KOPT-K1 (cell line): ENCODE data around the gene PDSS2.

Experiments
- H3K27ac ChIP-seq: fragments of 200-600 bp; sonication (generic); 2 replicates; pipeline ENCODE4 v1.5.1; 2016; ENCODE audit warnings: antibody characterized with exemption, mild to moderate bottlenecking, low read depth, low read length; ENCODE audit not compliant: poor library complexity, severe bottlenecking
- H3K36me3 ChIP-seq: fragments of 200-600 bp; sonication (generic); 2 replicates; pipeline ENCODE4 v1.5.1; 2017; ENCODE audit warnings: antibody characterized with exemption, mild to moderate bottlenecking, low read length, moderate library complexity; ENCODE audit not compliant: insufficient read depth
- H3K9me3 ChIP-seq: fragments of 200-600 bp; sonication (generic); 2 replicates; pipeline ENCODE4 v1.5.1; 2017; ENCODE audit warnings: antibody characterized with exemption, low read length, mild to moderate bottlenecking; ENCODE audit not compliant: insufficient read depth, poor library complexity, severe bottlenecking

PDSS2 gene

GRCh38 chr6:107413966-107414645 is 45.3 kb downstream of the PDSS2 start:
- no peak overlapping the region for H3K27ac ChIP-seq
- H3K9me3 ChIP-seq: no peaks in the 10 kb centered on the region
- H3K36me3 ChIP-seq: no peaks in the 10 kb centered on the region

- Histone ChIP-seq H3K9me3 (no peaks in the 10 kb centered on the region), H3K27ac (no peak overlapping the region)
Measured at GRCh38 chr6:107411161-107411560, 48.2 kb downstream of the PDSS2 start.

DNA sequence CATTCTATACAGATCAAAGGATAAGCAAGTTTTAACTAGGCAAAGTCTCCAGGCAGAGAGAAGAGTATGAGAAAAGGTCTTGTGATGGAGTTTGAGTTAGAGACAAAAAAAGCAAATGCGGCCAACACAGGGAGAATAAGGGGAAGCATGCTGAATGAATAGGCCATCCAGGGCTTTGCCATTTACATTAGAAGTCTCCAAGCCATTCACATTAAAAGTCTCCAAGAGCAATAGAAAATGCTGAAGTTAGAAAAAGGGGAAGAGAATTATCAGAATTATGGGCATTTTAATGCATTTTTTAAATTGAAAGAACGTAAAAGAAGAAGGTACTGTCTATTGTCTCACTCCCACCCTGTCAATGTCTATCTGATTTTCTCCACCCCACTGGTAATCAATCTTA is 49.4 kb downstream of the PDSS2 start:
- H3K9me3 ChIP-seq: peaks cover 7% of the 10 kb centered on the region
- H3K27ac ChIP-seq: no peak overlapping the region
- no peaks in the 10 kb centered on the region for H3K36me3 ChIP-seq

More at GRCh38 chr6:107411161-107411560, 48.2 kb downstream of the PDSS2 start:
- no peaks in the 10 kb centered on the region for H3K36me3 ChIP-seq

DNA sequence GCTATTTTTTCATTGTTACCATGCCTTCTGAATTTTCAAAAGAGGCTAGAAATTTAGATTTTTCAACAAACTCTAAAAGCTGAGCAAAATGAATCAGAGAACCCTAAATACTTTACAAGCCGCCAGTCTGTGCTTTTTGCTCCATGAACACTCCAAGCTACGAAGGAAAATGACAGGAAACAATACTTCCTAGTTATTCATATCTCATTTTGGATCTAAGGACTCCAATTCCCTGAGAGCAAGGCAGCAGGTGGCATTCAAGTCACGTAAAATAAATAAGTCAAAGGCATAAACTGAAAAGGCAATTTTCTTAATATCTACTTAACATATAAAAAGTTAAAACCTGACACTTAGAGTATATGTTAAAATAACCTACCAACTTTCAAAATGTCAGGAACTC is 50.6 kb downstream of the PDSS2 start:
- Histone ChIP-seq H3K36me3 (no peaks in the 10 kb centered on the region), H3K9me3 (peaks cover 20% of the 10 kb centered on the region), H3K27ac (no peak overlapping the region)

DNA sequence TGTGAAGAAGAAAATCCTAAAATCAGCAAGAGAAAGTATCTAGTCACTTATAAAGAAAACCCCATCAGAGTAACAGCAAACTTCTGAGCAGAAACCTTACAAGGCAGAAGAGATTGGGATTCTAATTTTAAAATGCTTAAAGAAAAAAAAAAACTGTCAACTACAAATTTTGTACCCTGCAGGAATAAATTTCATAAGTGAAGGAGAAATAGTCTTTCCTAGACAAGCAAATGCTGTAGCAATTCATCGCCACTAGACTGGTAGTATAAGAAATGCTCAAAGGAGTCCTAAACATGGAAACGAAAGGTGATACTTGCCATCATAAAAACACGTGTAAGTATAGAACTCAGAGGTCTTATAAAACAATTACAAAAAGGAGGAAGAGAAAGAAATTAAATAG is 54.4 kb downstream of the PDSS2 start:
- H3K27ac ChIP-seq: no peak overlapping the region
- 0 out of 2 replicates have a peak, but pooled peaks cover 7% of the 10 kb centered on the region for H3K36me3 ChIP-seq
- peaks cover 52% of the 10 kb centered on the region for H3K9me3 ChIP-seq

- peaks cover 52% of the 10 kb centered on the region for H3K9me3 ChIP-seq
- H3K27ac ChIP-seq: no peak overlapping the region
- H3K36me3 ChIP-seq: 0 out of 2 replicates have a peak, but pooled peaks cover 7% of the 10 kb centered on the region
Measured at GRCh38 chr6:107402533-107402932, 56.8 kb downstream of the PDSS2 start.

DNA sequence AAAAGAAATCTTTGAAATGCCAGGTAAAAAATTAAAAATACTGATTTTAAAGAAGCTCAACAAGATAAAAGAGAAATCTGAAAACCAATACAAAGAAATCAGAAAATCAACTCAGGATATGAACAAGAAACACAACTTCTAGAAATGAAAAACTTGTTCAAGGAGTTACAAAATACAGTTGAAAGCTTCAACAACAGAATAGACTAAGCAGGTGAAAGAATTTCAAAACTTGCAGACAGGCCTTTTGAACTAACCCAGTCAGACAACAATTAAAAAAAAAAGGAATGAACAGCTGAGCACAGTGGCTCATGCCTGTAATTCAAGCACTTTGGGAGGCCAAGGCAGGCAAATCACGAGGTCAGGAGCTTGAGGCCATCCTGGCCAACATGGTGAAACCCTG is 57.8 kb downstream of the PDSS2 start:
- peaks cover 52% of the 10 kb centered on the region for H3K9me3 ChIP-seq
- H3K36me3 ChIP-seq: 0 out of 2 replicates have a peak, but pooled peaks cover 7% of the 10 kb centered on the region
- no peak overlapping the region for H3K27ac ChIP-seq

DNA sequence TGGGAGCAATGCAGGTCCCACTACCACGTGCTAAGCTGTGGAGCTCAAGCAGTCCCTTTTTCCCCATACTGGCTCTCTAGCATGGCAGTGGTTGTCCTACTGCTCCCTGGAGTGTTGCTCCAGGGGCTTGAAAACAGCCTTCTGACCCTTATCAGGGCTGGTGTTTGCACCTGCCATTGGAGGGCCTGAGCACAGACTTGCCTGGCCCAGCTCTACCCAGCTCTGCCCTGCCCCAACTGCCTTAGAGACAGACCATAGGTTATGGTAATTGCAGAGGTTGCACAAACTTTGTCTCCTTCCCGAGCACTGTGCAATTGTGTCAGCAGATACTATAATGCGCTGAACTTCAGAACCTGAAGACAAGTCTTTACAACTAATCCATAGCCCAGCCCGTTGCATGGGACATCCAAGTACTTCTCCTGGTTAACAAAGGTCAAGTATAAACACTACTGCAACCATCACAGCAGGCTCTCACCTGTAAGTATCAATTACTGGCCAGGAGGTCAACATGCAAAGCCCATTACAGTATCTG is 58.7 kb downstream of the PDSS2 start:
- Histone ChIP-seq H3K9me3 (peaks cover 59% of the 10 kb centered on the region), H3K27ac (no peak overlapping the region), H3K36me3 (0 out of 2 replicates have a peak, but pooled peaks cover 7% of the 10 kb centered on the region)

GRCh38 chr6:107399935-107400334 is 59.4 kb downstream of the PDSS2 start:
- 0 out of 2 replicates have a peak, but pooled peaks cover 7% of the 10 kb centered on the region for H3K36me3 ChIP-seq
- no peak overlapping the region for H3K27ac ChIP-seq

GRCh38 chr6:107398001-107398400 is 61.4 kb downstream of the PDSS2 start:
- H3K9me3 ChIP-seq: peaks cover 50% of the 10 kb centered on the region
- H3K27ac ChIP-seq: no peak overlapping the region
- H3K36me3 ChIP-seq: 0 out of 2 replicates have a peak, but pooled peaks cover 5% of the 10 kb centered on the region

More at GRCh38 chr6:107399935-107400334, 59.4 kb downstream of the PDSS2 start:
- peaks cover 55% of the 10 kb centered on the region for H3K9me3 ChIP-seq

GRCh38 chr6:107396211-107396610 is 63.2 kb downstream of the PDSS2 start:
- no peaks in the 10 kb centered on the region for H3K36me3 ChIP-seq
- no peak overlapping the region for H3K27ac ChIP-seq
- peaks cover 32% of the 10 kb centered on the region for H3K9me3 ChIP-seq

- H3K27ac ChIP-seq: no peak overlapping the region
- peaks cover 26% of the 10 kb centered on the region for H3K9me3 ChIP-seq
- H3K36me3 ChIP-seq: no peaks in the 10 kb centered on the region
Measured at GRCh38 chr6:107392069-107392468, 67.3 kb downstream of the PDSS2 start.

- Histone ChIP-seq H3K27ac (no peak overlapping the region), H3K9me3 (peaks cover 19% of the 10 kb centered on the region), H3K36me3 (no peaks in the 10 kb centered on the region)
Measured at GRCh38 chr6:107390685-107391435, 68.5 kb downstream of the PDSS2 start.

GRCh38 chr6:107390056-107390455 is 69.3 kb downstream of the PDSS2 start:
- Histone ChIP-seq H3K36me3 (no peaks in the 10 kb centered on the region), H3K9me3 (peaks cover 16% of the 10 kb centered on the region), H3K27ac (no peak overlapping the region)

GRCh38 chr6:107386904-107387303 is 72.5 kb downstream of the PDSS2 start:
- H3K9me3 ChIP-seq: no peaks in the 10 kb centered on the region
- no peaks in the 10 kb centered on the region for H3K36me3 ChIP-seq
- no peak overlapping the region for H3K27ac ChIP-seq
